Tibial nerve (tissue), 4 donors: ENCODE data around the gene LILRA5.

Source experiments
- CTCF ChIP-seq, 5 experiments: fragments of 200-600 bp in 3 of 5; fragments of 450-650 bp in 2 of 5; sonication (generic) in 3 of 5; IDR thresholded peaks; one replicate each; pipeline ENCODE4 v1.5.1; 2016 to 2019; ENCODE audit warnings: antibody characterized with exemption in 5 of 5, mild to moderate bottlenecking in 3 of 5, moderate library complexity in 2 of 5
- EP300 ChIP-seq, 2 donors: sonication (generic); formaldehyde crosslinking; IDR thresholded peaks; one replicate each; pipeline ENCODE4 v1.6.1; 2017; ENCODE audit warnings: antibody characterized with exemption in 2 of 2, mild to moderate bottlenecking in 1 of 2
- POLR2A ChIP-seq, 2 donors: fragments of 450-650 bp; IDR thresholded peaks; one replicate each; pipeline ENCODE4 v1.6.1; 2017; ENCODE audit warnings: antibody characterized with exemption in 2 of 2, mild to moderate bottlenecking in 2 of 2, moderate library complexity in 2 of 2

- TF ChIP-seq POLR2A (IDR thresholded peaks at IDR 0.05) (no peak), EP300 (IDR thresholded peaks at IDR 0.05) (no peak), CTCF (IDR thresholded peaks at IDR 0.05) (no peak)
Observed at GRCh38 chr19:54337858-54338230, 24.9 kb upstream of the LILRA5 start.
